ENCODE measurements around the gene GBX2.

Gene GBX2

GRCh38 chr2:236180831-236181453 is 12.8 kb upstream of the GBX2 start:
- no peak for FAIRE-seq

- FAIRE-seq: no peak
These were observed 12.1 kb upstream of the GBX2 start for GRCh38 chr2:236180076-236180816.

- FAIRE-seq: no peak
These were observed 11.3 kb upstream of the GBX2 start for GRCh38 chr2:236179236-236180075.

GRCh38 chr2:236178890-236179235 is 10.7 kb upstream of the GBX2 start:
- FAIRE-seq: no peak

- no peak for FAIRE-seq
These were observed 10.0 kb upstream of the GBX2 start for GRCh38 chr2:236177967-236178889.

- FAIRE-seq: no peak
These were observed 9.4 kb upstream of the GBX2 start for GRCh38 chr2:236177604-236177966.

- no peak for FAIRE-seq
These were observed 8.8 kb upstream of the GBX2 start for GRCh38 chr2:236176951-236177350.

- no peak for FAIRE-seq
These were observed 8.2 kb upstream of the GBX2 start for GRCh38 chr2:236176417-236176816.

- FAIRE-seq: no peak
These were observed 7.5 kb upstream of the GBX2 start for GRCh38 chr2:236175548-236176150.

GRCh38 chr2:236173729-236174607 is 5.8 kb upstream of the GBX2 start:
- no peak for FAIRE-seq

GRCh38 chr2:236173036-236173728 is 5.0 kb upstream of the GBX2 start:
- FAIRE-seq: no peak

GRCh38 chr2:236172255-236173035 is 4.3 kb upstream of the GBX2 start:
- FAIRE-seq: no peak

GRCh38 chr2:236171680-236172254 is 3.6 kb upstream of the GBX2 start:
- FAIRE-seq: no peak

- FAIRE-seq: no peak
These were observed 3.0 kb upstream of the GBX2 start for GRCh38 chr2:236171181-236171679.

GRCh38 chr2:236170590-236171165 is 2.5 kb upstream of the GBX2 start:
- FAIRE-seq: no peak

- FAIRE-seq: no peak
These were observed 1.8 kb upstream of the GBX2 start for GRCh38 chr2:236169741-236170589.

- FAIRE-seq: no peak
These were observed 1.1 kb upstream of the GBX2 start for GRCh38 chr2:236169151-236169721.
